ENCODE data around the gene HABP2.

GRCh38 chr10:113504423-113504822, 48.4 kb upstream of the HABP2 start:
- TF ChIP-seq CTCF (IDR thresholded peaks at IDR 0.05; ENCODE audit: poor library complexity) (no peak), EZH2 (IDR thresholded peaks at IDR 0.05; ENCODE audit: borderline replicate concordance) (no peak)
